Neural progenitor cell (in vitro differentiated cells): Measurements from ENCODE around the gene TMEM169. TPM values are rescaled to one million over a fixed set of nuclear protein-coding genes. Genes with fewer than 3 reads are reported as not detected.

Experiments used
- DNase-seq: peaks from one replicate; pipeline ENCODE4 v3.0.0-alpha.2; 2016; ENCODE audit warnings: low spot score
- H2AFZ ChIP-seq: fragments of 200-600 bp; sonication (generic); replicated peaks from 2 replicates; pipeline ENCODE4 v1.6.1; 2016; ENCODE audit warnings: antibody characterized with exemption
- H3F3A ChIP-seq: fragments of 200-600 bp; sonication (generic); 2 replicates; pipeline ENCODE4 v1.6.1; 2016; ENCODE audit warnings: antibody characterized with exemption, low read depth
- H3K27ac ChIP-seq: fragments of 200-600 bp; sonication (generic); 2 replicates; pipeline ENCODE4 v1.5.1; 2016; ENCODE audit warnings: mild to moderate bottlenecking
- H3K27me3 ChIP-seq: fragments of 200-600 bp; sonication (generic); 2 replicates; pipeline ENCODE4 v1.6.1; 2016; ENCODE audit warnings: mild to moderate bottlenecking, moderate library complexity
- H3K36me3 ChIP-seq: fragments of 200-600 bp; sonication (generic); 2 replicates; pipeline ENCODE4 v1.5.1; 2016
- H3K4me1 ChIP-seq: fragments of 200-600 bp; sonication (generic); 2 replicates; pipeline ENCODE4 v1.6.1; 2016; ENCODE audit warnings: mixed run types
- H3K4me2 ChIP-seq: fragments of 200-600 bp; sonication (generic); 2 replicates; pipeline ENCODE4 v1.6.1; 2016
- H3K4me3 ChIP-seq: fragments of 200-600 bp; sonication (generic); 2 replicates; pipeline ENCODE4 v1.5.1; 2016
- H3K79me2 ChIP-seq: fragments of 200-600 bp; sonication (generic); 2 replicates; pipeline ENCODE4 v1.6.1; 2016; ENCODE audit warnings: low read depth
- H3K9ac ChIP-seq: fragments of 200-600 bp; sonication (generic); 2 replicates; pipeline ENCODE4 v1.6.1; 2016
- H3K9me3 ChIP-seq: fragments of 200-600 bp; sonication (generic); 2 replicates; pipeline ENCODE4 v1.5.1; 2016; ENCODE audit warnings: low read depth
- H4K20me1 ChIP-seq: fragments of 200-600 bp; sonication (generic); 2 replicates; pipeline ENCODE4 v1.6.1; 2016; ENCODE audit warnings: low read depth
- H3K27ac Mint-ChIP-seq: 3 replicates; pipeline ENCODE4 v1.8.0; 2021; ENCODE audit warnings: mixed read lengths
- H3K27me3 Mint-ChIP-seq: 2 replicates; pipeline ENCODE4 v1.8.0; 2022; ENCODE audit warnings: low read depth, mild to moderate bottlenecking, inconsistent platforms, moderate library complexity, mixed read lengths; ENCODE audit not compliant: insufficient read depth
- H3K36me3 Mint-ChIP-seq: 3 replicates; pipeline ENCODE4 v1.8.0; 2021; ENCODE audit warnings: mixed read lengths
- H3K4me1 Mint-ChIP-seq: 3 replicates; pipeline ENCODE4 v1.8.0; 2021; ENCODE audit warnings: mixed read lengths
- H3K4me3 Mint-ChIP-seq: 3 replicates; pipeline ENCODE4 v1.8.0; 2021; ENCODE audit warnings: mild to moderate bottlenecking, moderate library complexity, mixed read lengths
- H3K9me3 Mint-ChIP-seq: 3 replicates; pipeline ENCODE4 v1.8.0; 2020; ENCODE audit warnings: mixed read lengths
- CTCF ChIP-seq: fragments of 200-600 bp; sonication (generic); IDR thresholded peaks from 2 replicates; pipeline ENCODE4 v1.5.1; 2017; ENCODE audit warnings: antibody characterized with exemption, mild to moderate bottlenecking
- EZH2 ChIP-seq: fragments of 200-600 bp; sonication (generic); IDR thresholded peaks from 2 replicates; pipeline ENCODE4 v1.6.1; 2017; ENCODE audit warnings: antibody characterized with exemption, mild to moderate bottlenecking, moderate library complexity
- EZH2phosphoT487 ChIP-seq: fragments of 200-600 bp; sonication (generic); IDR thresholded peaks from 2 replicates; pipeline ENCODE4 v1.6.1; 2017; ENCODE audit warnings: antibody characterized with exemption
- total RNA-seq: library from RNA; depleted of rRNA; stranded (reverse); fragments of >200 nt; gene quantifications from 2 replicates; pipeline ENCODE4 v1.2.3, GENCODE V29; 2015; ENCODE audit warnings: low replicate concordance

TMEM169 gene
- total RNA-seq, 1 donor from 2014 or later: 17.9 TPM

DNA sequence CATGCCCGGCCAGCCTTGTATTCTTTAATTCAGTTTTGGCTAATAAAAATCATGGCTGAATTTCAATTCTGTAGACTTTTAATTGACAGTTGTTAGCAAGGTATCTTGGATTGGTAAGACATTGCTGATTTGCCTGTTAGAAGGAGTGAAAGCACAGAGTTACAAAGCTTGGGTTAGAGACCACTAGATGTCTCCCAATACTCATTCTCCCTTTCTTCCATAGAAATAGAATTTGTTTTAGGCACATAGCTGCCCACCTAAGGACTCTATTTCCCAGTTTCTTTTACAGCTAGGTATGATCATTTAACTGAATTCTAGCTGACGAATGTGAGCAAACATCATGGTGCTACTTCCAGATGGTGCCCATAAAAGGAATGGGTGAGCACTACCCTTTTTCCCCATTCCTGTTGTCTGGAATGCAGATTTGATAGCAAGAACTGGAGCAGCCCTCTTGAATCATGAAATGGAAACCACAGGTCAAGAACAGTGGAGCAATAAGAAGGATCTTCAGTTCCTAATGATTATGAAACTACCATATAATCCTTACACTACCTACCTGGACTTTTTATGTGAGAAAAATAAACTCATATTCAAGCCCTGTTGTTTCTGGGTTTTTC is 17.6 kb upstream of the TMEM169 start:
- Mint-ChIP-seq H3K9me3 (no peaks in the 10 kb centered on the region), H3K4me3 (no peak overlapping the region), H3K36me3 (peaks cover 9% of the 10 kb centered on the region), H3K4me1 (no peaks in the 10 kb centered on the region), H3K27me3 (no peaks in the 10 kb centered on the region), H3K27ac (no peak overlapping the region)
- Histone ChIP-seq H3K79me2 (no peaks in the 10 kb centered on the region), H3K27ac (no peak overlapping the region), H3K9me3 (no peaks in the 10 kb centered on the region), H3K36me3 (peaks cover 10% of the 10 kb centered on the region), H3K4me1 (no peaks in the 10 kb centered on the region), H2AFZ (no peak overlapping the region), H4K20me1 (no peaks in the 10 kb centered on the region), H3K9ac (no peak overlapping the region), H3F3A (no peaks in the 10 kb centered on the region), H3K4me2 (no peak overlapping the region), H3K27me3 (no peaks in the 10 kb centered on the region), H3K4me3 (no peak overlapping the region)
- TF ChIP-seq EZH2 (no peak), CTCF (peak; percentile 47)
- DNase-seq: peak; percentile 18

GRCh38 chr2:216064665-216065064 is 17.1 kb upstream of the TMEM169 start:
- DNase-seq: no peak
- no peaks in the 10 kb centered on the region for H3K9me3 ChIP-seq
- no peak overlapping the region for H3K4me3 Mint-ChIP-seq
- H4K20me1 ChIP-seq: no peaks in the 10 kb centered on the region
- H3K36me3 ChIP-seq: peaks cover 5% of the 10 kb centered on the region
- TF ChIP-seq EZH2phosphoT487 (no peak), EZH2 (no peak), CTCF (no peak)
- H3K9ac ChIP-seq: no peak overlapping the region
- H3K9me3 Mint-ChIP-seq: no peaks in the 10 kb centered on the region
- H3F3A ChIP-seq: no peaks in the 10 kb centered on the region
- H3K27me3 ChIP-seq: no peaks in the 10 kb centered on the region
- no peaks in the 10 kb centered on the region for H3K27me3 Mint-ChIP-seq
- H3K4me3 ChIP-seq: no peak overlapping the region
- peaks cover 12% of the 10 kb centered on the region for H3K36me3 Mint-ChIP-seq
- H3K4me1 Mint-ChIP-seq: no peaks in the 10 kb centered on the region
- no peaks in the 10 kb centered on the region for H3K4me1 ChIP-seq
- no peak overlapping the region for H3K27ac ChIP-seq
- H3K4me2 ChIP-seq: no peak overlapping the region
- no peak overlapping the region for H3K27ac Mint-ChIP-seq
- H2AFZ ChIP-seq: no peak overlapping the region
- H3K79me2 ChIP-seq: no peaks in the 10 kb centered on the region

GRCh38 chr2:216066230-216066629 is 15.5 kb upstream of the TMEM169 start:
- H3K4me1 ChIP-seq: no peaks in the 10 kb centered on the region
- no peak overlapping the region for H3K4me2 ChIP-seq
- H3K27me3 ChIP-seq: no peaks in the 10 kb centered on the region
- no peaks in the 10 kb centered on the region for H4K20me1 ChIP-seq
- H3K27ac Mint-ChIP-seq: no peak overlapping the region
- H3K27ac ChIP-seq: no peak overlapping the region
- H3F3A ChIP-seq: no peaks in the 10 kb centered on the region
- DNase-seq: no peak
- no peak overlapping the region for H3K4me3 Mint-ChIP-seq
- no peak overlapping the region for H3K9ac ChIP-seq
- no peaks in the 10 kb centered on the region for H3K9me3 ChIP-seq
- no peak overlapping the region for H3K4me3 ChIP-seq
- H3K79me2 ChIP-seq: no peaks in the 10 kb centered on the region
- H3K36me3 Mint-ChIP-seq: peaks cover 12% of the 10 kb centered on the region
- H3K27me3 Mint-ChIP-seq: no peaks in the 10 kb centered on the region
- TF ChIP-seq CTCF (no peak), EZH2phosphoT487 (no peak), EZH2 (no peak)
- no peaks in the 10 kb centered on the region for H3K4me1 Mint-ChIP-seq
- H3K36me3 ChIP-seq: peaks cover 3% of the 10 kb centered on the region
- H2AFZ ChIP-seq: no peak overlapping the region
- no peaks in the 10 kb centered on the region for H3K9me3 Mint-ChIP-seq
